Measurements from ENCODE around the gene HIPK2.
"Not testable (repeated sequence)": the region's sequence is repeated elsewhere in the genome, so short reads cannot be mapped to it uniquely, and the experiment has no call there.

The HIPK2 gene

GRCh38 chr7:139611556-139611955, 166.2 kb downstream of the HIPK2 start:
- not testable (repeated sequence) for DNase-seq

- no peak for DNase-seq
Observed at GRCh38 chr7:139610595-139610994, 167.2 kb downstream of the HIPK2 start.

GRCh38 chr7:139603896-139604295, 173.9 kb downstream of the HIPK2 start:
- no peak for DNase-seq

GRCh38 chr7:139603282-139603681, 174.5 kb downstream of the HIPK2 start:
- DNase-seq = no peak

- DNase-seq = no peak
Observed at GRCh38 chr7:139602143-139602722, 175.6 kb downstream of the HIPK2 start.

GRCh38 chr7:139601176-139601575, 176.6 kb downstream of the HIPK2 start:
- no peak for DNase-seq

GRCh38 chr7:139600306-139600705, 177.5 kb downstream of the HIPK2 start:
- DNase-seq = no peak

- DNase-seq = no peak
Observed at GRCh38 chr7:139598642-139599041, 179.2 kb downstream of the HIPK2 start.

- DNase-seq = no peak
Observed at GRCh38 chr7:139597028-139597427, 180.8 kb downstream of the HIPK2 start.

- no peak for DNase-seq
Observed at GRCh38 chr7:139596626-139597025, 181.2 kb downstream of the HIPK2 start.

GRCh38 chr7:139595806-139596205, 182.0 kb downstream of the HIPK2 start:
- DNase-seq = no peak

- no peak for DNase-seq
Observed at GRCh38 chr7:139594911-139595476, 182.8 kb downstream of the HIPK2 start.

GRCh38 chr7:139594090-139594489, 183.7 kb downstream of the HIPK2 start:
- DNase-seq = no peak

GRCh38 chr7:139592801-139593461, 184.9 kb downstream of the HIPK2 start:
- DNase-seq = no peak

- no peak for DNase-seq
Observed at GRCh38 chr7:139591550-139592195, 186.1 kb downstream of the HIPK2 start.

GRCh38 chr7:139589474-139589873, 188.3 kb downstream of the HIPK2 start:
- DNase-seq = no peak

GRCh38 chr7:139588632-139589031, 189.2 kb downstream of the HIPK2 start:
- no peak for DNase-seq

- DNase-seq = no peak
Observed at GRCh38 chr7:139587535-139587934, 190.3 kb downstream of the HIPK2 start.

- DNase-seq = no peak
Observed at GRCh38 chr7:139586286-139586685, 191.5 kb downstream of the HIPK2 start.

GRCh38 chr7:139585042-139585441, 192.8 kb downstream of the HIPK2 start:
- no peak for DNase-seq

GRCh38 chr7:139583826-139584553, 193.8 kb downstream of the HIPK2 start:
- DNase-seq = no peak

- DNase-seq = no peak
Observed at GRCh38 chr7:139582671-139583155, 195.1 kb downstream of the HIPK2 start.

- no peak for DNase-seq
Observed at GRCh38 chr7:139582130-139582650, 195.6 kb downstream of the HIPK2 start.

Data from T1000 (cell line).